PC-3 (cell line): ENCODE data around the gene YIF1B. TPM values are rescaled to one million over a fixed set of nuclear protein-coding genes. Genes with fewer than 3 reads are reported as not detected.

ENCODE experiments used
- ATAC-seq: fragments of 200-7000 bp; cut with Tn5 transposase; 2 replicates; pipeline ENCODE4 v1.9.1; 2020; ENCODE audit warnings: mild to moderate bottlenecking, moderate library complexity
- BruUV-seq: library from RNA; stranded (reverse); fragments of 400-500 nt; replicated peaks from 2 replicates; lab custom pipeline; 2021; lab: Mats Ljungman, UMichigan
- CTCF ChIA-PET: fragments of 300-600 bp; sonication (Branson Sonifier 250); formaldehyde crosslinking; loops from one replicate; lab custom pipeline; 2022; ENCODE audit warnings: antibody characterized with exemption; lab: Charles Lee
- POLR2A ChIA-PET: fragments of 300-600 bp; sonication (Branson Sonifier 250); formaldehyde crosslinking; loops from one replicate; lab custom pipeline; 2022; ENCODE audit warnings: antibody characterized with exemption; ENCODE audit not compliant: unreplicated experiment; lab: Charles Lee
- DNase-seq: peaks from one replicate; pipeline ENCODE4 v3.0.0-alpha.2; 2015
- H2AFZ ChIP-seq: fragments of 300-600 bp; sonication (generic); 2 replicates; pipeline ENCODE4 v1.6.0; 2016; ENCODE audit warnings: antibody characterized with exemption, low read length
- H3F3A ChIP-seq: fragments of 300-600 bp; sonication (generic); one replicate; pipeline ENCODE4 v1.6.0; 2017; ENCODE audit warnings: antibody characterized with exemption, low read length, control low read depth, mild to moderate bottlenecking; ENCODE audit not compliant: unreplicated experiment
- H3K27ac ChIP-seq: fragments of 300-600 bp; sonication (generic); 2 replicates; pipeline ENCODE4 v1.5.1; 2016; ENCODE audit warnings: mild to moderate bottlenecking, low read length
- H3K27me3 ChIP-seq: fragments of 300-600 bp; sonication (generic); 2 replicates; pipeline ENCODE4 v1.6.1; 2016; ENCODE audit warnings: low read length, mixed read lengths
- H3K36me3 ChIP-seq: fragments of 300-600 bp; sonication (generic); 2 replicates; pipeline ENCODE4 v1.6.1; 2016; ENCODE audit warnings: low read depth, mixed run types, low read length, mixed read lengths
- H3K4me1 ChIP-seq: fragments of 300-600 bp; sonication (generic); 2 replicates; pipeline ENCODE4 v1.5.1; 2016; ENCODE audit warnings: low read length; ENCODE audit not compliant: insufficient read depth
- H3K4me2 ChIP-seq: fragments of 300-600 bp; sonication (generic); 2 replicates; pipeline ENCODE4 v1.6.0; 2016; ENCODE audit warnings: low read length
- H3K4me3 ChIP-seq: fragments of 300-600 bp; sonication (generic); 2 replicates; pipeline ENCODE4 v1.5.1; 2016; ENCODE audit warnings: mild to moderate bottlenecking, low read length, mixed read lengths
- H3K79me2 ChIP-seq: fragments of 300-600 bp; sonication (generic); 2 replicates; pipeline ENCODE4 v1.6.1; 2017; ENCODE audit warnings: low read length, mixed read lengths
- H3K9ac ChIP-seq: fragments of 300-600 bp; sonication (generic); 2 replicates; pipeline ENCODE4 v1.6.0; 2016; ENCODE audit warnings: mild to moderate bottlenecking, low read length
- H3K9me2 ChIP-seq: fragments of 300-600 bp; sonication (generic); replicated peaks from 2 replicates; pipeline ENCODE4 v1.6.1; 2016; ENCODE audit warnings: mixed run types, low read length, mixed read lengths
- H3K9me3 ChIP-seq: fragments of 300-600 bp; sonication (generic); 2 replicates; pipeline ENCODE4 v1.6.1; 2016; ENCODE audit warnings: low read length, mixed read lengths
- H4K20me1 ChIP-seq: fragments of 300-600 bp; sonication (generic); 2 replicates; pipeline ENCODE4 v1.6.1; 2016; ENCODE audit warnings: low read length, mixed read lengths
- EZH2 ChIP-seq: fragments of 300-600 bp; sonication (generic); IDR thresholded peaks from one replicate; pipeline ENCODE4 v1.6.1; 2017; ENCODE audit warnings: antibody characterized with exemption, mild to moderate bottlenecking, low read length; ENCODE audit not compliant: unreplicated experiment
- EZH2phosphoT487 ChIP-seq: fragments of 300-600 bp; sonication (generic); IDR thresholded peaks from 2 replicates; pipeline ENCODE4 v1.6.1; 2018; ENCODE audit warnings: mild to moderate bottlenecking, antibody characterized with exemption, low read length, borderline replicate concordance
- intact Hi-C: fragments of 100-400 bp; cut with micrococcal nuclease; formaldehyde crosslinking; loops from 2 replicates; pipeline ENCODE4 v1.9.0; 2023
- total RNA-seq: library from RNA; depleted of rRNA; stranded (reverse); fragments of >200 nt; gene quantifications from 2 replicates; pipeline ENCODE4 v1.2.3, GENCODE V29; 2014
- TF ChIP-seq, protein P1 (sequence below): fragments of 300-600 bp; sonication (generic); conservative IDR thresholded peaks from 2 replicates; pipeline ENCODE4 v1.5.1; 2017; ENCODE audit warnings: antibody characterized with exemption, low read depth, mild to moderate bottlenecking, low read length

YIF1B gene
- total RNA-seq, 1 experiment from 2014 or later, result 72.3 TPM

DNA sequence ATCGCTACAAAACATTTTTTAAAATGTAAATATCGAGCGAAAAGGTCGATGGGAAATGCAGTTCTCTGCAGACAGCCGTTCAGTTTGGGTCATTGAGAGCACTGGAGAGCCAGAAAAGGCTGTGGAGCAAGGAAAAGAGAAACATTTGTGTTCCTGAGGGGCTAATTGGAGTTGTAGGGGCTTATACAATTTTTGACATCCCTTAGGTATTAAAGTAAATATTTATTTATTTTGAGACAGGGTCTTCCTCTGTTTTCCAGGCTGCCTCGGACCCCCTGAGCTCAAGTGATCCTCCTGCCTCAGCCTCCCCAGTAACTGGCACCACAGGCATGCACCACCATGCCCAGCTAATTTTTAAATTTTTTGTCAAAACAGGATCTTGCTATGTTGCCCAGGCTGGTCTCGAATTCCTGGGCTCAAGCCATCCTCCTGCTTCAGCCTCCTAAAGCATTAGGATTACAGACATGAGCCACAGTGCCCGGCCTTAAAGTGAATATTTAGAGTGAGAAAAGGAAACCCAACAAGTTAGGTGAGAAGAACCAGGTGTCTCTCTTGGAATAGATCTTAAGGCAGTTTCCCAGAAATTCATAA lies 825 bp upstream of the YIF1B start:
- Histone ChIP-seq H2AFZ (peak overlapping the region; percentile 75), H3K9ac (peak overlapping the region; percentile 45; the same call in 1 of the 2 replicates)

DNA sequence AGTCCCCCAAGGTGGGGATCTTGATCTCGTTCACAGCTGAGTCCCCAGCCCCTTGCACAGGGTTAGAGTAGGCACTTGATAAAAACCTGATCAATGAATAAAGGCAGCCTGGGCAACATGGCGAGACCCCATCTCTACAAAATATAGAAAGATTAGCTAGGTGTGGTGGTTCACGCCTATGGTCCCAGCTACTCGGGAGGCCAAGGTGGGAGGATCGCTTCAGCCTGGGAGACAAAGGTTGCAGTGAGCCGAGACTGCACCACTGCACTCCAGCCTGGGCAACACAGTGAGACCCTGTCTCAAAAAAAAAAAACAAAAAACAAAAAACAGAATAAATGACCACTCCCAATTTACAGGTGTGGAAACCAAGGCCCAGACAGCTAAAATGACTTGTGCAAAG lies 4.8 kb downstream of the YIF1B start:
- POLR2A ChIA-PET, result no interaction called here

More for the DNA sequence above, 825 bp upstream of the YIF1B start:
- ATAC-seq (no peak), DNase-seq (no peak)
- Histone ChIP-seq H3K79me2 (peaks cover 20% of the 10 kb centered on the region), H3K4me2 (peak overlapping the region; percentile 61), H3F3A (no peaks in the 10 kb centered on the region), H4K20me1 (no peaks in the 10 kb centered on the region), H3K27me3 (no peaks in the 10 kb centered on the region), H3K27ac (peak overlapping the region; percentile 26; the same call in 1 of the 2 replicates), H3K36me3 (no peaks in the 10 kb centered on the region), H3K9me2 (no peaks in the 10 kb centered on the region), H3K9me3 (no peaks in the 10 kb centered on the region), H3K4me3 (peak overlapping the region; percentile 49; the same call in 1 of the 2 replicates), H3K4me1 (peaks cover 5% of the 10 kb centered on the region; the same call in 1 of the 2 replicates)
- TF ChIP-seq EZH2phosphoT487, result no peak
- TF ChIP-seq, protein P1, sequence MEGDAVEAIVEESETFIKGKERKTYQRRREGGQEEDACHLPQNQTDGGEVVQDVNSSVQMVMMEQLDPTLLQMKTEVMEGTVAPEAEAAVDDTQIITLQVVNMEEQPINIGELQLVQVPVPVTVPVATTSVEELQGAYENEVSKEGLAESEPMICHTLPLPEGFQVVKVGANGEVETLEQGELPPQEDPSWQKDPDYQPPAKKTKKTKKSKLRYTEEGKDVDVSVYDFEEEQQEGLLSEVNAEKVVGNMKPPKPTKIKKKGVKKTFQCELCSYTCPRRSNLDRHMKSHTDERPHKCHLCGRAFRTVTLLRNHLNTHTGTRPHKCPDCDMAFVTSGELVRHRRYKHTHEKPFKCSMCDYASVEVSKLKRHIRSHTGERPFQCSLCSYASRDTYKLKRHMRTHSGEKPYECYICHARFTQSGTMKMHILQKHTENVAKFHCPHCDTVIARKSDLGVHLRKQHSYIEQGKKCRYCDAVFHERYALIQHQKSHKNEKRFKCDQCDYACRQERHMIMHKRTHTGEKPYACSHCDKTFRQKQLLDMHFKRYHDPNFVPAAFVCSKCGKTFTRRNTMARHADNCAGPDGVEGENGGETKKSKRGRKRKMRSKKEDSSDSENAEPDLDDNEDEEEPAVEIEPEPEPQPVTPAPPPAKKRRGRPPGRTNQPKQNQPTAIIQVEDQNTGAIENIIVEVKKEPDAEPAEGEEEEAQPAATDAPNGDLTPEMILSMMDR, result no peak
- no peak for TF ChIP-seq EZH2
- ChIA-PET POLR2A (no interaction called here), CTCF (no interaction called here)
- BruUV-seq, result TSS peak; percentile 45
- intact Hi-C loops, result no loop called here

DNA sequence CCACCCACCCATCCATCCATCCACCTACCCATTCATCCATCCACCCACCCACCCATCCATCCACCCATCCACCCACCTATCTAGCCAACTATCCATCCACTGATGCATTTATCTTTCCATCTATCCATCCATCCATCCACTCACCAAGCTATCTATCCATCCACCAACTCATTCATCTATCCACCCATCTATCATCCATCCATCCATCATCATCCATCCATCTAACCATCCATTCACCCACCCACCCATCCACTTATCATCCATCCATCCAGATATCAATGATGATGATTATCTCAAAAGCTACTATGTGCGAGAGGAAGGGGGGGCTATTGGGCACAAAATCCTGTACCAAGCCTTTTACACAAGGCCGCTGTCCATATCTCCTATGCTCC lies 5.5 kb downstream of the YIF1B start:
- BruUV-seq, result no TSS peak
- intact Hi-C loops, result no loop called here
- no peak for DNase-seq
- CTCF ChIA-PET, result no interaction called here
- H4K20me1 ChIP-seq, result no peaks in the 10 kb centered on the region
- H2AFZ ChIP-seq, result no peak overlapping the region
- POLR2A ChIA-PET, result no interaction called here
- H3K27ac ChIP-seq, result no peak overlapping the region
- no peaks in the 10 kb centered on the region for H3F3A ChIP-seq
- H3K79me2 ChIP-seq, result peaks cover 22% of the 10 kb centered on the region
- H3K4me2 ChIP-seq, result no peak overlapping the region
- H3K27me3 ChIP-seq, result no peaks in the 10 kb centered on the region
- no peak overlapping the region for H3K4me3 ChIP-seq
- H3K4me1 ChIP-seq, result peaks cover 4% of the 10 kb centered on the region
- ATAC-seq, result no peak
- TF ChIP-seq, protein P1, result no peak
- TF ChIP-seq EZH2phosphoT487, result no peak
- TF ChIP-seq EZH2, result no peak
- no peaks in the 10 kb centered on the region for H3K9me3 ChIP-seq
- H3K9me2 ChIP-seq, result no peaks in the 10 kb centered on the region
- no peaks in the 10 kb centered on the region for H3K36me3 ChIP-seq
- H3K9ac ChIP-seq, result no peak overlapping the region

More for the DNA sequence above, 4.8 kb downstream of the YIF1B start:
- BruUV-seq, result no TSS peak
- Histone ChIP-seq H3K4me3 (no peak overlapping the region), H3K27me3 (no peaks in the 10 kb centered on the region), H3F3A (no peaks in the 10 kb centered on the region), H3K4me2 (no peak overlapping the region), H3K9me2 (no peaks in the 10 kb centered on the region), H3K9ac (no peak overlapping the region), H3K4me1 (no peaks in the 10 kb centered on the region), H3K27ac (no peak overlapping the region), H3K36me3 (no peaks in the 10 kb centered on the region), H3K79me2 (peaks cover 20% of the 10 kb centered on the region), H4K20me1 (no peaks in the 10 kb centered on the region), H2AFZ (no peak overlapping the region), H3K9me3 (no peaks in the 10 kb centered on the region)
- CTCF ChIA-PET, result no interaction called here
- no peak for TF ChIP-seq EZH2
- TF ChIP-seq, protein P1, result no peak
- no peak for TF ChIP-seq EZH2phosphoT487
- no peak for DNase-seq
- ATAC-seq, result no peak
- intact Hi-C loops, result no loop called here
